Measurements from ENCODE around the gene DPP10. TPM values are rescaled to one million over a fixed set of nuclear protein-coding genes. Genes with fewer than 3 reads are reported as not detected.

The DPP10 gene
- total RNA-seq, 2 experiments from 2014 or later: not detected

DNA sequence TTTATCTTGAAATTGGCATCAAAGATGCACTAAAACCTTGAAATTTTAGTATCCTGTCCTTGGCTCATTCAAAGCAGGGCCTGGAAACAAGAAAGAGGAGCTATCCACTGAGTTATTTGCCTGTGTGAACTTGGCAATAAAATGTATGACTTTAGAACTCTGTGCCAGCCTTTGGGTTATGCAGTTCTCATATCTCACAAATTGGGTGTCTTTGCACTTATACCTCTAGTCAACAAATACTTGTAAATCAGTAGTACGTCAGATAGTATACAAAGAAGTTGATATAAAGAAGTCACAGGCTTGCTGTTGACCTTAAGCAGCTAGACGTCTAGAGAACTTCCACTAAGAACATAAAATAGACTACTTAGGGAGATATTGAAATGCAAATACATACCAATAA lies 1331.9 kb downstream of the DPP10 start:
- CTCF ChIA-PET: no interaction called here

DNA sequence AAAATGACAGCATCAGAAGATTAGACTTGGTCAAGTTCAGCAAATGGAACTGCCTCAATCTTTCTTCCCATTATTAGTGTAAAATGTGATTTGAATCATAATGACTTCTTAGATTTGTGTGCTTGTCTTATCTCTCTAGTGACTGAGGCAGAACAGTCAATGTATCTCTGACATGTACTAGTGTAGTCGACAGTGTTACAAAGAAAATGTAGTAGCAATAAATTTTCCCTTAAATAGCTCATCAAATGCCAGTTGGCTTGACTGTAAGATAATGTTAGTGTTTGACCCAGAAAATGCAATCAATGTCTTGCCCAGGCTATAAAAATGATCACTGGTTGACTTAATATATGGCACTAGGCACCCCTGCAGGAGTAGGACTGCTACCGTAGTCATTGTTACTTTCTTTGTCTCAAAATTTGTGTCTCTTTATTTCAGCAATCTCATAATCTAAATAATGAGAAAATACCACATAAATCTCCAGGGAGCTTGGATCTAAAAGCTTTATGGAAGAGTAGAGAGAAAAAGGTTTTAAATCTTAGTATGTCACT lies 1336.7 kb downstream of the DPP10 start:
- CTCF ChIA-PET: no interaction called here

More for the DNA sequence above, 1331.9 kb downstream of the DPP10 start:
- POLR2A ChIA-PET: no interaction called here

DNA sequence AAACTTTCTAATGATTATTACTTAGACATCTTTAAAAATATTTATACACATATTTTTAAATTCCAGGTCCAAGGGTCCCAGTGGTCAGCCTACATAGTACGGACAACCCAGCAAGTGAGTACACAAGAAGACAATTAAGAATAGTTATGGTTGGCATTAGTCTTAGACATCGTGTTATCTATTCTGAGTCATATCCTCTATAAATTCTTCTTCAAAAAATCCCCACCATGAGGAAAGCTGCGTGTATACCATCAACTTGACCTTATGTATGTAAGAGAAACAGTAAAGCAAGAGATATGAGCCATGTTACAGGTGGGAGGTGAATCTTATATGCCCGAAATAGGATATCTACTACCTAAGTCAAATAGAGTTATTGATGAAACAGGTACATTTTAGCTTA lies 1339.8 kb downstream of the DPP10 start:
- POLR2A ChIA-PET: no interaction called here
- CTCF ChIA-PET: no interaction called here

More for the DNA sequence above, 1336.7 kb downstream of the DPP10 start:
- POLR2A ChIA-PET: no interaction called here

DNA sequence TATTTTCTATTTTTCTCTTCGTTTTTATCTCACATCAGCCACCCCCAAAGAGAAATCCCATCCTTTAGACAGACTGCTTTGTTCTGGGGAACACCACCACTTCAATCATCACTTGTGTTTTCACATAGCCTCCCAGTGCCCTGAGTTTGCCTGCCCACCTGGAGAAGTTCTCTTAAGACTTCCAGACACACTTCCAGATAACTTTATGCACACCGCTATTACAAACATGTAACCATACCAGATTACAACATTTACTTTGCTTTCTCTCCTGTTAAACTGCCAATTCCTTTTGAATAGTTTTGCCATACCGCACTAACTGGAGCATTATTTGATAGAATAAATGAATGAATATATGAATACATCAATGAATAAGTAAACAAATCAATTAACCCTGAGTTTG lies 1353.6 kb downstream of the DPP10 start:
- ChIA-PET POLR2A (no interaction called here), CTCF (no interaction called here)

DNA sequence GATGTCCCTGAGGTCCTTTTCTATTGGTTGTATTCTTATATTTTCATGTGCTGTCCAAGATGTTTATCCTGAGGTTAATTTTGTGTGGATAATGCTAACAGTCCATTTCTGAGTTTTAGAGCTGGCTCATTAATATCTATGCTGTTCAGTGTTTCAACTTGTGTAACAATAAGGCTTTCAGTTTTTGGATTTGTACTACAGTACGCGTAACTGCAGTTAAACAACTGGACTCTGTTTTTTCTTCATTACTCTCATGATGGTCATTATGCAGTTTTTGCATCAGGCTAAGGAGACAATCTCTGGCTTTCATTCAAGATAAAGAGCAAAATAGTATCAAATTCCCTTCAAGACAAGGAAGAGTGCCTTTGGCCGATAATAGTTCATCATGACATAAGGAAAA lies 1364.8 kb downstream of the DPP10 start:
- ChIA-PET CTCF (no interaction called here), POLR2A (no interaction called here)

DNA sequence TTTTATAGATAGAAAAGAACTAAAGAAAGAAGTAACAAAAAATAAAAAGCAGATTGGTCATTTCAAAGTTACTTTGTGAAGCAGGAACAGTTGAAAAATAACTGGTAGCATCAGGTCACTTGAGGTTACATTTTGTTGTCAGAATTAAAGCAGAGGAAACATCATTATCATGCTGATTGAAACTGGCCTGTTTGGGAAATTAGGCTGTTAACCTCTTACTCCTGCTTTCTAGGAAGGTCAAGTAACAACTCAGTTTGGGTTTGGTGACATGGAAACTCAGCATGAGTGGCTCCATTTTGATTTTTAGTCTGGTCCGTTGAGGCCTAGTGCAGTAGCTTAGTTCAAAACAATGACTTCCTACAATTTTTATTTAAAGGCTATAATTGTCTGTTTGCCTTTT lies 1383.5 kb downstream of the DPP10 start:
- ChIA-PET POLR2A (no interaction called here), CTCF (no interaction called here)

DNA sequence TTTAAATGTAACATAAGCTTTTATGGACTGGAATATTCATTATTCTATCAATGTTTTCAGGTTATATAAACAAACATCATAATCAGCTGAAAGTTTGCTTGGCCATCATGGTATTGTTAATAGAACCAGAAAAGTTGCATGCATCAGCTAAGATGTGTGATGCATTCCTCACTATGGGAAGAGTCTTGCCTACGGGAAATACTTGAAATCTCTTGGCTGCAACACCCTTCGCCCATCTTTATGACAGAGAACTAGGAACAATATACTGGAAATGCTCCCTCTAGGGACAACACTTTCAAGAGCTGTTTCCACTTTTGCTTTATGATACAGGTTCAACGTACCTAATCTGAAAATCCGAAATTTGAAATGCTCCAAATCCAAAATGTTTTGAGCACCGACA lies 1390.8 kb downstream of the DPP10 start:
- POLR2A ChIA-PET: no interaction called here
- CTCF ChIA-PET: no interaction called here

DNA sequence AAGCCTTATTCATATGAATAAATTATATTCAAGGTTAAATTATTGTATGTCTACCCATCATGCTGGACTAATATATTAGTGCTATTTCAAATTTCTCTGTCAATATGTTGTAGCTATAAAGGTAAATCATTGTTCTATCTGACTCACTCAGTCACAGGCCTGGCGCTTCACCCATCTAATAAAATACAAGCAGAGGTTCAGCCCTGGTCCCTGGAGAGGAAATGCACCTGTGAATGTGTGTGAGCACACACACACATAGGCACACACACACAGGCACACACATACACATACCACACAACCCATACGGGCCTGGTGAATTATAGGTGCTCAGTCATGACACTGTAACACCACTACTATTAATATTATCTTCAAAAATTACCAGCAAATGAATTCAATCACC lies 1396.1 kb downstream of the DPP10 start:
- CTCF ChIA-PET: no interaction called here
- POLR2A ChIA-PET: no interaction called here

DNA sequence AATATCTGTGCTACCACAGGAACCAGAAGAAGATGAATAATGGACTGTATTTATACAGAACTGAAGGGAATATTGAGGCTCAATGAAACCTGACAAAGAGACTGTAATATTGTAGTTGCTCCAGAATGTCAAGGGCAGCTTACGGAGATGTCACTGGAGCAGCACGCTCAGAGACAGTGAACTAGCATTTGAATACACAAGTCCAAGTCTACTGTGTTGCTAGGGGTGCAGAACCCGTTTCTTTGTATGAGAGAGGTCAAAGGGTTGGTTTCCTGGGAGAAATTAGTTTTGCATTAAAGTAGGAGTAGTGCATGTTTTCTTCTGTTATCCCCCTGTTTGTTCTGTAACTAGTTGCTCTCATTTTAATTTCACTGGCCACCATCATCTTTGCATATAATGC lies 1399.9 kb downstream of the DPP10 start:
- POLR2A ChIA-PET: no interaction called here
- CTCF ChIA-PET: no interaction called here

DNA sequence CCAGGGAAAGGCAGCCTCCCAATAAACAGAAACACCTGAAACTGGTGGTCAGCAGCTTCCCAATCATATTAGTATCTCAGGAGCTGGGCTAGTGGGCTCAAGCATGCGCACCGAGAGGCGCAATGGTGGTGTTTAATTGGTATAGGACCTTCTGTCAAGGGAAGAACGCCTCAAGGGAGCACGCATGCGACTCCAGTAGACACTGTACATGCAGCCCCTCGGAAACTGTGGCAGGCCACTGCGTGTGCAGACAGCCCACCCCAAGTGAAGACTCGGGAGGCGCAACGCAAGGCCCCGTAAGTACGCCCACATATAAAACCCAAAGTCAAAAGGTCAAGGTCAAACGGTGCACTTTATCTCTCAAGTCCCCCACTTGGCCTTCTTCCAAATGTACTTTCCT lies 1405.8 kb downstream of the DPP10 start:
- ChIA-PET CTCF (no interaction called here), POLR2A (no interaction called here)

DNA sequence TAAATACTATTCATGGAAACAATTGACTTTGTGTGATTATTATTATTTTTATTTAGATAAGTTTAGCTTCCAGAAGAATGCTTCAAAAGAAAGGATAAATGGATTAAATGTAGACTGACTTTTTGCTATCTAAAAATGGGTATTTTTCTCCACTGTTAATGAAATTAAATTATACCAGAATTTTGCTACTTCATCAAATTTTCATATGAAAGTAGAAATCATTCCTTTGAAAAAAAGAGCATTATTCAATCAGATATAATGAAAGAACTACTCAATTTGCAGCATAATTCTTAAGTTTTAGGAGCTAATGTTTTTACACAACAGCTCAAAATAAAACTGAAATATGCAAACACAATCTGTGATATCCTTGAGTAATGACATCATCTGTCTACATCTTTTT lies 1424.6 kb downstream of the DPP10 start:
- ChIA-PET POLR2A (no interaction called here), CTCF (no interaction called here)

DNA sequence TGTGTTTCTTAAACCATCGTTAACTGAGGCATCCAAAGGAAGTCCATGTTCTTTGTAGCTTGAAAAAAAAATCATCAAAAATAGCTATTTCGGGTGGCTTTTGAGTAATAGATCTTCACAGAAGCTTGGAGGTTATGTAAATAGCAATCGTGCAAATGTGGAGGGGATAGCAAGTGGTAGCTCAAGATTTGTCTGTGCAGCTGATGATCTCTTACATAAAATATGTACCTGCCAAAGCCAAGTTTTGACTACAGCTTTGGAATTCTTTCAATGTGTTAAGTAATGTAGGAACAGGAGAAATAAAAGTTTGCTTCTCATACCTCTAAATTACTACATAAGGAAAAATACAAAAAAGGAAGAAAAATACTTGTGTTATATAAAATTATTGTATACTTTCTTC lies 1432.0 kb downstream of the DPP10 start:
- CTCF ChIA-PET: no interaction called here
- POLR2A ChIA-PET: no interaction called here

DNA sequence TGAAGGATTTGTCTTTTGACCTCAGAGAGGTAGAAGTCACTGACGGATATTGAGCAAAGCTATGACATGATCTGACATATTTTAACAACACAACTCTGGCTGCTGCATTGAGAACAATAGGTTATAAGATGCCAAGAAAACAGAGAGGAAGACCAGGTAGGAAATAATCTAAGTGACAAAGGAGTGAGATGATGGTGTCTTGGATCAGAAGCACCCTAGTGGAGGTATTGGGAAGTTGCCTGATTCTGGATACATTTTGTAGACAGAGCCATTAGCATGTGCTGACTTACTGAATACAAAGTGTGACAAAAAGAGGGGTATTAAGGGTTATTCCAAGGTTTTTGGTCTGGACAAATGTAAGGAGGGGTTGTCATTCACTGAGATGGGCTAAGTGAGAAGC lies 1438.1 kb downstream of the DPP10 start:
- ChIA-PET CTCF (no interaction called here), POLR2A (no interaction called here)

DNA sequence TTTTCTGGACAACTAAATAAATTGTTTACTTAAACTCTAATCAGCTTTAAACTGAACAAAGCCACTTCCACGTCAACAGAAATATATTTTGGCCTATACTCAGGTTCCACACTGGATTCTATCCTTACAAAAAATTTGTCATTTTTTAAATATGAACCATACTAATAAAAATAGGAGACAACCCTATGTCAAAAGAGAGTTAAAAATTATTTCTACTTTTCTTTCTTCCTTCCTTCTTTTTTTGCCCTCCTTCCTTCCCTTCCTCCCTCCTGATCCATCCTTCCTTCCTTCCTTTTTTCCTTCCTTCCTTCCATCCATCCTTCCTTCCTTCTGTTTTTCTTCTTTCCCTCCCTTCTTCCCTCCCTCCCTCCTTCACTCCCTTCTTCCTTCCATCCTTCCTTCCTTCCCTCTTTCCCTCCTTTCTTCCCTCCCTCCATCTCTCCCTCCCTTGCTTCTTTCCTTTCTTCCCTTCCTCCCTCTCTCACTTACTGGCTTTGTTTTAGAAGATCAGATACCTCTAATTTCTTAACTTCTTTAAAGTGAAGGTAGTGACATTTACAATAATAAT lies 1444.9 kb downstream of the DPP10 start:
- ChIA-PET POLR2A (no interaction called here), CTCF (no interaction called here)
